Lower lobe of right lung (tissue), 2 donors: Measurements from ENCODE around the gene POU6F1. TPM values are rescaled to one million over a fixed set of nuclear protein-coding genes. Genes with fewer than 3 reads are reported as not detected.

Experiments used
- ATAC-seq, 2 donors: fragments of 200-7000 bp; cut with Tn5 transposase; one replicate each; pipeline ENCODE4 v1.9.1; 2020 to 2022; ENCODE audit warnings: mild to moderate bottlenecking in 2 of 2, moderate library complexity in 2 of 2
- DNase-seq: peaks from one replicate; pipeline ENCODE4 v3.0.0-alpha.2; 2020
- H3K27ac ChIP-seq: fragments of 200-600 bp; one replicate; pipeline ENCODE4 v1.8.0; 2022
- H3K27me3 ChIP-seq: fragments of 200-600 bp; one replicate; pipeline ENCODE4 v1.8.0; 2022; ENCODE audit warnings: low read depth
- H3K36me3 ChIP-seq: fragments of 200-600 bp; one replicate; pipeline ENCODE4 v1.8.0; 2022; ENCODE audit warnings: mild to moderate bottlenecking
- H3K4me1 ChIP-seq: fragments of 200-600 bp; one replicate; pipeline ENCODE4 v1.8.0; 2022
- H3K4me3 ChIP-seq: fragments of 200-600 bp; one replicate; pipeline ENCODE4 v1.8.0; 2022; ENCODE audit warnings: mild to moderate bottlenecking
- H3K9me3 ChIP-seq: fragments of 200-600 bp; one replicate; pipeline ENCODE4 v1.8.0; 2022
- CTCF ChIP-seq: fragments of 200-600 bp; IDR thresholded peaks from one replicate; pipeline ENCODE4 v1.8.0; 2022; ENCODE audit warnings: antibody characterized with exemption, mild to moderate bottlenecking
- intact Hi-C: fragments of 100-400 bp; cut with DNase I; formaldehyde crosslinking; loops from one replicate; pipeline ENCODE4 v1.11.0; 2022
- total RNA-seq: library from RNA; stranded (reverse); fragmentation: NEBNext Ultra II Directional; extraction: Animal tissue kit (Norgen Biotek cat#: 25700); gene quantifications from one replicate; pipeline ENCODE4 v1.2.1, GENCODE V29; 2021
- donor health status: DM: no; HTN: yes; CAD: no; lungs with severe emphysema.

The POU6F1 gene
- total RNA-seq, 1 donor from 2014 or later = 13.5 TPM

- Histone ChIP-seq H3K4me1 (no peaks in the 10 kb centered on the region), H3K36me3 (no peaks in the 10 kb centered on the region), H3K27ac (no peak overlapping the region), H3K9me3 (no peaks in the 10 kb centered on the region), H3K4me3 (no peak overlapping the region), H3K27me3 (no peaks in the 10 kb centered on the region)
- ATAC-seq = no peak
- DNase-seq = no peak
- TF ChIP-seq CTCF = no peak
- intact Hi-C loops = no loop called here
Observed at GRCh38 chr12:51152953-51153352, 64.9 kb downstream of the POU6F1 start.

- H3K27ac ChIP-seq = no peak overlapping the region
- no peaks in the 10 kb centered on the region for H3K27me3 ChIP-seq
- intact Hi-C loops = no loop called here
- ATAC-seq (no peak), DNase-seq (no peak)
- TF ChIP-seq CTCF = no peak
- no peaks in the 10 kb centered on the region for H3K4me1 ChIP-seq
- H3K36me3 ChIP-seq = no peaks in the 10 kb centered on the region
- H3K4me3 ChIP-seq = no peak overlapping the region
- H3K9me3 ChIP-seq = no peaks in the 10 kb centered on the region
Observed at GRCh38 chr12:51150777-51151176, 67.1 kb downstream of the POU6F1 start.

- Histone ChIP-seq H3K4me1 (no peaks in the 10 kb centered on the region), H3K9me3 (no peaks in the 10 kb centered on the region), H3K27me3 (no peaks in the 10 kb centered on the region), H3K36me3 (no peaks in the 10 kb centered on the region), H3K4me3 (no peak overlapping the region), H3K27ac (no peak overlapping the region)
- intact Hi-C loops = no loop called here
- ATAC-seq (no peak), DNase-seq (no peak)
- TF ChIP-seq CTCF = no peak
Observed at GRCh38 chr12:51147309-51147708, 70.6 kb downstream of the POU6F1 start.

- Histone ChIP-seq H3K9me3 (no peaks in the 10 kb centered on the region), H3K4me3 (no peak overlapping the region), H3K27ac (no peak overlapping the region), H3K36me3 (peaks cover 21% of the 10 kb centered on the region), H3K27me3 (no peaks in the 10 kb centered on the region), H3K4me1 (no peaks in the 10 kb centered on the region)
- no peak for ATAC-seq
- TF ChIP-seq CTCF = no peak
- no peak for DNase-seq
- intact Hi-C loops = no loop called here
Observed at GRCh38 chr12:51139292-51139844, 78.5 kb downstream of the POU6F1 start.

Other genes starting within 250 kb of the POU6F1 start
- 102 TPM for gene SLC11A2, start 191.7 kb downstream of the POU6F1 start, total RNA-seq
- gene LETMD1, start 169.7 kb downstream of the POU6F1 start, total RNA-seq = 69.6 TPM
- 21.2 TPM for gene CSRNP2, start 134.5 kb downstream of the POU6F1 start, total RNA-seq
- 30.2 TPM for gene TFCP2, start 44.9 kb downstream of the POU6F1 start, total RNA-seq
- 259 TPM for gene DAZAP2, start 20.8 kb upstream of the POU6F1 start, total RNA-seq
- 31.3 TPM for gene SMAGP, start 52.4 kb upstream of the POU6F1 start, total RNA-seq
- 45.4 TPM for gene BIN2, start 106.1 kb upstream of the POU6F1 start, total RNA-seq
- gene CELA1, start 128.6 kb upstream of the POU6F1 start, total RNA-seq = not detected
- 24.0 TPM for gene GALNT6, start 173.3 kb upstream of the POU6F1 start, total RNA-seq
- gene SLC4A8, start 206.8 kb upstream of the POU6F1 start, total RNA-seq = 8.3 TPM